Activated B cell treated with CpG ODN at 0.5 μM for 24 hours (primary cell): ENCODE data around the gene PIEZO2. TPM values are rescaled to one million over a fixed set of nuclear protein-coding genes. Genes with fewer than 3 reads are reported as not detected.

Experiments used
- ATAC-seq: fragments of 200-7000 bp; cut with Tn5 transposase; one replicate; pipeline ENCODE4 v1.10.0; 2021; ENCODE audit warnings: low read depth, mild to moderate bottlenecking, moderate library complexity
- CTCF ChIA-PET: fragments of 350-600 bp; sonication (Branson Sonifier 250); formaldehyde crosslinking; loops from one replicate; lab custom pipeline; 2021; ENCODE audit warnings: antibody characterized with exemption; lab: Charles Lee
- POLR2A ChIA-PET: fragments of 350-600 bp; sonication (Branson Sonifier 250); formaldehyde crosslinking; loops from one replicate; lab custom pipeline; 2021; ENCODE audit warnings: antibody characterized with exemption; lab: Charles Lee
- DNase-seq: peaks from one replicate; pipeline ENCODE4 v3.0.0; 2022
- H3K27ac Mint-ChIP-seq: one replicate; pipeline ENCODE4 v1.8.0; 2020; ENCODE audit warnings: mixed read lengths
- H3K27me3 Mint-ChIP-seq: one replicate; pipeline ENCODE4 v1.8.0; 2021; ENCODE audit warnings: mixed read lengths
- H3K36me3 Mint-ChIP-seq: one replicate; pipeline ENCODE4 v1.8.0; 2021; ENCODE audit warnings: low read depth, mixed read lengths
- H3K4me1 Mint-ChIP-seq: one replicate; pipeline ENCODE4 v1.8.0; 2021; ENCODE audit warnings: mixed read lengths
- H3K4me3 Mint-ChIP-seq: one replicate; pipeline ENCODE4 v1.8.0; 2020; ENCODE audit warnings: mild to moderate bottlenecking, mixed read lengths
- H3K9me3 Mint-ChIP-seq: one replicate; pipeline ENCODE4 v1.8.0; 2020; ENCODE audit warnings: mixed read lengths
- intact Hi-C: fragments of 100-400 bp; cut with micrococcal nuclease; formaldehyde crosslinking; loops from one replicate; pipeline ENCODE4 v1.15.1; 2024
- total RNA-seq: library from RNA; stranded (reverse); gene quantifications from 2 replicates; pipeline ENCODE4 v1.2.3, GENCODE V29; 2022
- TF ChIP-seq, protein P1 (sequence below): fragments of 200-600 bp; IDR thresholded peaks from one replicate; pipeline ENCODE4 v1.8.0; 2022; ENCODE audit warnings: antibody characterized with exemption, mild to moderate bottlenecking

PIEZO2 gene
- total RNA-seq, 1 donor from 2014 or later: not detected

DNA sequence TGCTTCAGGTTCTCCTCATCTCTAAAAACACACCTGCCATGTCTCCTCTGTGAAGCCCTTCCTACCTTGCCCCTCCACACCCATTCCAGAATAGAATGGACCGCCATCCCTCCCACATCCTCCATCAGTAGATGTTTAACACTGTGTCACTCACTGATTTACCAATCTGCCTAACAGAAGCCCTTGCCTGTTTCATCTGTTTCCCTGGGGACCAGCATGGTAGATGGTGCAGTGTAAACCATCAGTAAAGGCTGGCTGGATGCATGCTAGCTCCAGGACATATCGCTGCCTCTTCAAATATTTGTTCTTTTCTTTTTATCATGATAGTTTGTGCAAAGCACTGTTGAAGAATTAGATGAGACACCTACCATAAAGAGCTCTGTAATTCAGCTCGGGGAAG, 271.4 kb downstream of the PIEZO2 start:
- POLR2A ChIA-PET: no interaction called here
- no peaks in the 10 kb centered on the region for H3K36me3 Mint-ChIP-seq

DNA sequence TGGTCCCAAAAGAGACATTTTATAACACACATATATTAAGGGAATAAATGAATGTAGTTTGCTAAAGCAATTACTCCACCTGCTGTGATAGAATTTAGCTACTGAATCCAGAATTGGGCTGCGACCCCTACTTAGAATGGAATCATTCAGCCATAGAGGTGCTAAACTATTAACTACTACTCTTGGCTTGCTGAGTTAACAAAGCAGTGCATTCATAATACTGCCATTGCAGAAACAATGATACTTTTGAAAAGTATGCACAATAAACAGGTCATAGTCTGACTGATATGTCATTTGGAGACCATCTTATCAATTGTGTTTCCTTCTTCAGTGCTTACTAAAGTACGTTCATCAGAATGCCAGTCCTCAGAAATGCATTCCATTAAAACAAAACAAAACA, 273.6 kb downstream of the PIEZO2 start:
- Mint-ChIP-seq H3K4me1 (no peaks in the 10 kb centered on the region), H3K9me3 (peaks cover 4% of the 10 kb centered on the region), H3K36me3 (no peaks in the 10 kb centered on the region), H3K27ac (no peak overlapping the region), H3K4me3 (no peak overlapping the region), H3K27me3 (peaks cover 2% of the 10 kb centered on the region)
- intact Hi-C loops: no loop called here
- ATAC-seq: no peak
- ChIA-PET CTCF (no interaction called here), POLR2A (no interaction called here)
- DNase-seq: no peak
- TF ChIP-seq, protein P1, sequence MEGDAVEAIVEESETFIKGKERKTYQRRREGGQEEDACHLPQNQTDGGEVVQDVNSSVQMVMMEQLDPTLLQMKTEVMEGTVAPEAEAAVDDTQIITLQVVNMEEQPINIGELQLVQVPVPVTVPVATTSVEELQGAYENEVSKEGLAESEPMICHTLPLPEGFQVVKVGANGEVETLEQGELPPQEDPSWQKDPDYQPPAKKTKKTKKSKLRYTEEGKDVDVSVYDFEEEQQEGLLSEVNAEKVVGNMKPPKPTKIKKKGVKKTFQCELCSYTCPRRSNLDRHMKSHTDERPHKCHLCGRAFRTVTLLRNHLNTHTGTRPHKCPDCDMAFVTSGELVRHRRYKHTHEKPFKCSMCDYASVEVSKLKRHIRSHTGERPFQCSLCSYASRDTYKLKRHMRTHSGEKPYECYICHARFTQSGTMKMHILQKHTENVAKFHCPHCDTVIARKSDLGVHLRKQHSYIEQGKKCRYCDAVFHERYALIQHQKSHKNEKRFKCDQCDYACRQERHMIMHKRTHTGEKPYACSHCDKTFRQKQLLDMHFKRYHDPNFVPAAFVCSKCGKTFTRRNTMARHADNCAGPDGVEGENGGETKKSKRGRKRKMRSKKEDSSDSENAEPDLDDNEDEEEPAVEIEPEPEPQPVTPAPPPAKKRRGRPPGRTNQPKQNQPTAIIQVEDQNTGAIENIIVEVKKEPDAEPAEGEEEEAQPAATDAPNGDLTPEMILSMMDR: no peak

More for the DNA sequence above, 271.4 kb downstream of the PIEZO2 start:
- CTCF ChIA-PET: no interaction called here
- Mint-ChIP-seq H3K27ac (no peak overlapping the region), H3K9me3 (peaks cover 4% of the 10 kb centered on the region), H3K27me3 (no peaks in the 10 kb centered on the region), H3K4me1 (no peaks in the 10 kb centered on the region), H3K4me3 (no peak overlapping the region)
- intact Hi-C loops: no loop called here
- TF ChIP-seq, protein P1: no peak
- ATAC-seq (no peak), DNase-seq (no peak)

DNA sequence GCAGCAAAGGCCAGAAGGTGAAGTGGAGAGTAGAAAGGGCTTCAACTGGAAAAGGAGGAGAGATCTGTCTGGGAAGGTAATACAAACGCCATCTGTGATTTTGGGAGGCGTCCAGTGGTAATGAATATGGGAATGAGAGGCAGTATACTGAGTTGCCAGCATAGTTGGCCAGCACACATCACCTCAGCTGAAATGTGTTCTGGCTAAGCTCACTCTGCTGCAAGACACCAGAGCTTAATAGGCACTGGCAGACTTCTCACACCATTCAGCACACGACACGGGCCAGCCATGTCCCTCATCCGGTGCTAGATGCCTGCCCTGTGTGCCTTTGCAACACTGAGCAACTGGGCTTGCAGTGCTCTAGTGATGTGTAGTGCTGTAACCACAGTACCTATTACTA, 277.1 kb downstream of the PIEZO2 start:
- Mint-ChIP-seq H3K4me3 (no peak overlapping the region), H3K4me1 (no peaks in the 10 kb centered on the region), H3K27ac (no peak overlapping the region), H3K36me3 (no peaks in the 10 kb centered on the region), H3K9me3 (peaks cover 4% of the 10 kb centered on the region), H3K27me3 (peaks cover 4% of the 10 kb centered on the region)
- POLR2A ChIA-PET: no interaction called here
- ATAC-seq (no peak), DNase-seq (no peak)
- TF ChIP-seq, protein P1: no peak
- CTCF ChIA-PET: no interaction called here
- intact Hi-C loops: no loop called here

DNA sequence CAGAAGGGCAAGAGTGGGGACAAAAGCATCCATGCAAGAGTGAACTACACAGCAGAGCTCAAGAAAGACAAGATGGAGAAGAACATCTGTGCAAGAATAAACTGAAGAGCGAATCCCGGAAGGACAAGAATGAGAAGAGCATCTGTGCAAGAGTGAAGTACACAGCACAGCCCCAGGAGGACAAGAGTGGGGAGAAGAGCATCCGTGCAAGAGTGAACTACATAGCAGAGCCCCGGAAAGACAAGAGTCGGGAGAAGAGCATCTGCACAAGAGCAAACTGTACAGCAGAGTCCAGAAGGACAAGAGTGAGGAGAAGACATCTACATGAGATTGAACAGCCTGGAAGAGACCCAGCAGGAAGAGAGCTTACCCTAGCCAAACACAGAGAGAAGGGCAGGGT, 284.6 kb downstream of the PIEZO2 start:
- DNase-seq (no peak), ATAC-seq (no peak)
- Mint-ChIP-seq H3K27ac (no peak overlapping the region), H3K4me3 (no peak overlapping the region), H3K9me3 (peaks cover 11% of the 10 kb centered on the region), H3K4me1 (no peaks in the 10 kb centered on the region), H3K36me3 (no peaks in the 10 kb centered on the region), H3K27me3 (peaks cover 4% of the 10 kb centered on the region)
- intact Hi-C loops: no loop called here
- TF ChIP-seq, protein P1: no peak
- ChIA-PET POLR2A (no interaction called here), CTCF (no interaction called here)

DNA sequence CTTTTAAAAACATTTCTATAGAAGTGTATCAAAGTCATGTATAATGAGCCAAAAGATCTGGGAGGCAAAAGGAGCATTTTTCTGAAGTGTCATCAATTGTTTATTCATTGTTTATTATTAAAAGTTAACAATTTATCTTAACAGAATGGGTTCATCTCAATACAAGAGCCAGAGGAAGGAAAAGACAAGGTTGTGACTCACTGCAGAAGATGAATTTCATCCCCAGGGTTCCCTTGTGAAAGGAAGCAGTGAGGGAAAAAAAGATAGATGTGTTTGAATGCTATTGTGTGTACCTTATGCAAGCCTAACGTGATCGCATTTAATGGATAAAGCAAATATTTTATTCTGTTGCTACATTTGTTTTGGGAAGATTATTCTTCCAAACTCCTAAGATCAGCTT, 286.3 kb downstream of the PIEZO2 start:
- Mint-ChIP-seq H3K27ac (no peak overlapping the region), H3K36me3 (no peaks in the 10 kb centered on the region), H3K4me3 (no peak overlapping the region), H3K9me3 (peaks cover 11% of the 10 kb centered on the region), H3K27me3 (peaks cover 4% of the 10 kb centered on the region), H3K4me1 (no peaks in the 10 kb centered on the region)
- DNase-seq (no peak), ATAC-seq (no peak)
- CTCF ChIA-PET: no interaction called here
- TF ChIP-seq, protein P1: no peak
- POLR2A ChIA-PET: no interaction called here
- intact Hi-C loops: no loop called here
